Colonic mucosa (tissue), 4 donors: ENCODE measurements around the gene DNAJA4. TPM values are rescaled to one million over a fixed set of nuclear protein-coding genes. Genes with fewer than 3 reads are reported as not detected.

ENCODE experiments used
- DNase-seq: peaks from one replicate; pipeline ENCODE4 v3.0.0-alpha.2; 2020
- H3K27ac ChIP-seq: fragments of 200-600 bp; one replicate; pipeline ENCODE4 v1.8.0; 2021
- H3K27me3 ChIP-seq: fragments of 200-600 bp; one replicate; pipeline ENCODE4 v1.8.0; 2021
- H3K36me3 ChIP-seq: fragments of 200-600 bp; one replicate; pipeline ENCODE4 v1.8.0; 2021
- H3K4me1 ChIP-seq: fragments of 200-600 bp; one replicate; pipeline ENCODE4 v1.8.0; 2021; ENCODE audit warnings: mild to moderate bottlenecking
- H3K4me3 ChIP-seq: fragments of 200-600 bp; one replicate; pipeline ENCODE4 v1.8.0; 2021
- H3K9ac ChIP-seq, 2 donors: one replicate each; pipeline ENCODE4 v1.7.0; 2013; ENCODE audit warnings: control low read depth in 2 of 2, low read depth in 2 of 2, low read length in 2 of 2
- H3K9me3 ChIP-seq: fragments of 200-600 bp; one replicate; pipeline ENCODE4 v1.8.0; 2021
- CTCF ChIP-seq: fragments of 200-600 bp; IDR thresholded peaks from one replicate; pipeline ENCODE4 v1.8.0; 2022; ENCODE audit warnings: antibody characterized with exemption, mild to moderate bottlenecking
- intact Hi-C: fragments of 100-400 bp; cut with DNase I; formaldehyde crosslinking; loops from one replicate; pipeline ENCODE4 v1.14.1; 2022
- total RNA-seq, 2 donors: library from RNA; stranded (reverse); fragmentation: NEBNext Ultra II Directional in 1 of 2; extraction: Animal tissue kit (Norgen Biotek cat#: 25700) in 1 of 2; gene quantifications; one replicate each; pipeline ENCODE4 v1.2.1, GENCODE V29; 2021
- donor health status: healthy.
- donor health status: DM: no; HTN: no; CAD: no.
- donor health status: DM: no; HTN: no; CAD: no.

DNAJA4 gene
- total RNA-seq, 2 donors from 2014 or later: 42.6 to 54.5 TPM

- H3K27me3 ChIP-seq: no peaks in the 10 kb centered on the region
- no peak for DNase-seq
- H3K36me3 ChIP-seq: no peaks in the 10 kb centered on the region
- H3K4me1 ChIP-seq: no peaks in the 10 kb centered on the region
- no peaks in the 10 kb centered on the region for H3K9me3 ChIP-seq
- no peak overlapping the region for H3K4me3 ChIP-seq
- intact Hi-C loops: no loop called here
- no peak for TF ChIP-seq CTCF
- no peak overlapping the region for H3K27ac ChIP-seq
- H3K9ac ChIP-seq: no peak overlapping the region
These were observed 40.3 kb upstream of the DNAJA4 start for GRCh38 chr15:78224023-78224411.

- TF ChIP-seq CTCF: no peak
- no peak overlapping the region for H3K9ac ChIP-seq
- no peaks in the 10 kb centered on the region for H3K36me3 ChIP-seq
These were observed 38.4 kb upstream of the DNAJA4 start for GRCh38 chr15:78225783-78226541.

DNA sequence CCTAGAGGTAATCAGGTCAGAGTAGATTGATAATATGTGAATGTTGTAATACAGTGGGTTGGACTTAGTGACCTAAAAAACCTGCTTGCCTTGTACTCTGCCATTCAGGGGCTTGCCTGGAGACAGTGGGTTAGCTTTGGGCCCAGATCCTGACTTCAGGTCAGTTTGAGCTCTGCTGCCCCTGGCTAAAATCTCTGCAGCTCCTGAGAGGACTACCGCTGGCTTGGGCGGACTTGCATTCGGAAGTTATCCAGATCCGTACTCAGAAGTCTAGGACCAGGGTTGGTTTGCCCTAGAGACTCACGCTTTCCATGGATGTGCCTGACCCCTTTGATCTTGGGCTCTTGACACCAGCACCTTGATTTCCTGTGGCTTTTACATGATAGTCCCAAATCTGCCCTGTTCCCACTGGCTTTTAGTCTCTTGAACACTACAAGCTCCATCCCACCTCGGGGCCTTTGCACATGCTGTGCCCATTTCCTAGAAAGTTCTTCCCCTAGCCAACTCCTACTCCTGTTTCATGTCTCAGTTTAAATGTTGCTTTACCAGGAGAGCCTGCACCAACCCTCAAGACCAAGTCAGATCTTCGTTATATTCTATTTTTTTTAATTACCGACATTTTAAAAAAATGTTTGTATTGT lies 35.9 kb upstream of the DNAJA4 start:
- no peak overlapping the region for H3K4me3 ChIP-seq
- no peak for DNase-seq
- intact Hi-C loops: no loop called here
- TF ChIP-seq CTCF: no peak
- no peak overlapping the region for H3K9ac ChIP-seq
- no peak overlapping the region for H3K27ac ChIP-seq
- H3K9me3 ChIP-seq: no peaks in the 10 kb centered on the region
- H3K27me3 ChIP-seq: no peaks in the 10 kb centered on the region
- H3K4me1 ChIP-seq: no peaks in the 10 kb centered on the region
- no peaks in the 10 kb centered on the region for H3K36me3 ChIP-seq

More at GRCh38 chr15:78225783-78226541, 38.4 kb upstream of the DNAJA4 start:
- intact Hi-C loops: no loop called here
- no peaks in the 10 kb centered on the region for H3K9me3 ChIP-seq
- H3K27me3 ChIP-seq: no peaks in the 10 kb centered on the region
- no peak for DNase-seq
- H3K27ac ChIP-seq: no peak overlapping the region
- no peaks in the 10 kb centered on the region for H3K4me1 ChIP-seq
- no peak overlapping the region for H3K4me3 ChIP-seq

- Histone ChIP-seq H3K27ac (no peak overlapping the region), H3K4me3 (no peak overlapping the region), H3K4me1 (no peaks in the 10 kb centered on the region), H3K36me3 (no peaks in the 10 kb centered on the region), H3K9ac (no peak overlapping the region), H3K9me3 (no peaks in the 10 kb centered on the region), H3K27me3 (no peaks in the 10 kb centered on the region)
- no peak for TF ChIP-seq CTCF
- DNase-seq: no peak
- intact Hi-C loops: no loop called here
These were observed 34.6 kb upstream of the DNAJA4 start for GRCh38 chr15:78229431-78230406.

GRCh38 chr15:78232951-78233350 lies 31.4 kb upstream of the DNAJA4 start:
- H3K27ac ChIP-seq: no peak overlapping the region
- H3K4me1 ChIP-seq: no peaks in the 10 kb centered on the region
- intact Hi-C loops: no loop called here
- H3K9ac ChIP-seq: no peak overlapping the region
- H3K9me3 ChIP-seq: no peaks in the 10 kb centered on the region
- H3K27me3 ChIP-seq: no peaks in the 10 kb centered on the region
- TF ChIP-seq CTCF: no peak
- no peak for DNase-seq
- H3K36me3 ChIP-seq: no peaks in the 10 kb centered on the region
- H3K4me3 ChIP-seq: no peak overlapping the region
